Type B pancreatic cell (in vitro differentiated cells): ENCODE measurements around the gene MGA. TPM values are rescaled to one million over a fixed set of nuclear protein-coding genes. Genes with fewer than 3 reads are reported as not detected.
A peak's percentile ranks its signal among the peaks of the same experiment; 100 is the strongest.

ENCODE experiments used
- DNase-seq: peaks from one replicate; pipeline ENCODE4 v3.0.0; 2021; ENCODE audit warnings: mixed read lengths; ENCODE audit not compliant: unreplicated experiment; ENCODE audit errors: extremely low spot score
- H3K27ac Mint-ChIP-seq: 2 replicates; pipeline ENCODE4 v1.8.0; 2021; ENCODE audit warnings: mild to moderate bottlenecking, mixed read lengths
- H3K27me3 Mint-ChIP-seq: 2 replicates; pipeline ENCODE4 v1.8.0; 2021; ENCODE audit warnings: mixed read lengths
- H3K36me3 Mint-ChIP-seq: 2 replicates; pipeline ENCODE4 v1.8.0; 2021; ENCODE audit warnings: mixed read lengths
- H3K4me1 Mint-ChIP-seq: one replicate; pipeline ENCODE4 v1.8.0; 2021; ENCODE audit warnings: mixed read lengths; ENCODE audit not compliant: unreplicated experiment
- H3K4me3 Mint-ChIP-seq: 2 replicates; pipeline ENCODE4 v1.8.0; 2021; ENCODE audit warnings: mild to moderate bottlenecking, mixed read lengths
- H3K9me3 Mint-ChIP-seq: 2 replicates; pipeline ENCODE4 v1.8.0; 2021; ENCODE audit warnings: mixed read lengths
- CTCF ChIP-seq: fragments of 200-600 bp; sonication (generic); conservative IDR thresholded peaks from 2 replicates; pipeline ENCODE4 v1.5.0; 2021; ENCODE audit warnings: antibody characterized with exemption, mild to moderate bottlenecking
- total RNA-seq: library from RNA; stranded (reverse); gene quantifications from 2 replicates; pipeline ENCODE4 v1.2.1, GENCODE V29; 2021; ENCODE audit warnings: low replicate concordance

MGA gene
- total RNA-seq, 1 donor from 2014 or later: 54.9 TPM

GRCh38 chr15:41629463-41629862 lies 30.7 kb upstream of the MGA start:
- no peaks in the 10 kb centered on the region for H3K27me3 Mint-ChIP-seq
- H3K36me3 Mint-ChIP-seq: peaks cover 3% of the 10 kb centered on the region
- no peak for TF ChIP-seq CTCF
- DNase-seq: no peak
- no peaks in the 10 kb centered on the region for H3K9me3 Mint-ChIP-seq
- H3K27ac Mint-ChIP-seq: peak overlapping the region; percentile 3
- H3K4me1 Mint-ChIP-seq: peaks cover 11% of the 10 kb centered on the region
- no peak overlapping the region for H3K4me3 Mint-ChIP-seq

GRCh38 chr15:41629883-41630282 lies 30.3 kb upstream of the MGA start:
- Mint-ChIP-seq H3K27me3 (no peaks in the 10 kb centered on the region), H3K36me3 (peaks cover 3% of the 10 kb centered on the region), H3K4me1 (peaks cover 15% of the 10 kb centered on the region), H3K4me3 (no peak overlapping the region), H3K27ac (no peak overlapping the region), H3K9me3 (no peaks in the 10 kb centered on the region)
- TF ChIP-seq CTCF: no peak
- no peak for DNase-seq

- Mint-ChIP-seq H3K27ac (no peak overlapping the region), H3K4me3 (no peak overlapping the region)
- TF ChIP-seq CTCF: no peak
Measured at GRCh38 chr15:41630616-41631217, 29.5 kb upstream of the MGA start.

GRCh38 chr15:41631880-41632470 lies 28.2 kb upstream of the MGA start:
- no peak overlapping the region for H3K27ac Mint-ChIP-seq

More at GRCh38 chr15:41630616-41631217, 29.5 kb upstream of the MGA start:
- Mint-ChIP-seq H3K4me1 (peaks cover 15% of the 10 kb centered on the region), H3K36me3 (peaks cover 3% of the 10 kb centered on the region), H3K9me3 (no peaks in the 10 kb centered on the region), H3K27me3 (no peaks in the 10 kb centered on the region)
- DNase-seq: no peak

GRCh38 chr15:41633609-41634008 lies 26.6 kb upstream of the MGA start:
- H3K4me3 Mint-ChIP-seq: no peak overlapping the region
- H3K36me3 Mint-ChIP-seq: no peaks in the 10 kb centered on the region
- no peaks in the 10 kb centered on the region for H3K27me3 Mint-ChIP-seq
- DNase-seq: no peak
- no peak for TF ChIP-seq CTCF
- peaks cover 20% of the 10 kb centered on the region for H3K4me1 Mint-ChIP-seq
- H3K9me3 Mint-ChIP-seq: no peaks in the 10 kb centered on the region
- no peak overlapping the region for H3K27ac Mint-ChIP-seq

More at GRCh38 chr15:41631880-41632470, 28.2 kb upstream of the MGA start:
- peaks cover 3% of the 10 kb centered on the region for H3K36me3 Mint-ChIP-seq
- H3K27me3 Mint-ChIP-seq: no peaks in the 10 kb centered on the region
- H3K9me3 Mint-ChIP-seq: no peaks in the 10 kb centered on the region
- peaks cover 18% of the 10 kb centered on the region for H3K4me1 Mint-ChIP-seq
- no peak overlapping the region for H3K4me3 Mint-ChIP-seq
- DNase-seq: no peak
- no peak for TF ChIP-seq CTCF
